ENCODE measurements around the gene ADI1. TPM values are rescaled to one million over a fixed set of nuclear protein-coding genes. Genes with fewer than 3 reads are reported as not detected.

ADI1 gene
- total RNA-seq, 4 donors from 2014 or later, result 40.2 to 98.6 (median 92.3) TPM

DNA sequence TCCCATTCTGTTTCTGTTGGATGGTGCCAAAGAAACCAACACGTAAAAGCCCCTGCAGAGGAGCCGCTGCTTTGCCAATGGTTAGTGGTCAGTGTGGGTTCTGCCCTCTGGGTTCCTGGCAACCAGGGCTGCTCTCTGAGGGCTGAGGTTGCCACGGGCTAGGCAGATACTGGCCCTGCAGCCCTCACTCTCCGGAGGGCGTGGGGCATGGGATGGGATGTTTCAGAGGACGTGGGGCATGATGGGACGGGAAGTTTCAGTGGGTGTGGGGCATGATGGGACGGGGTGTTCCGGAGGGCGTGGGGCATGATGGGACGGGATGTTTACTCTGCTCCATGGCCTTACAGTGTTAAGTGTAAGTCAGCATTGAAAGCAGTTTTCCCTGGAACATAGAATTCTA, 34.2 kb downstream of the ADI1 start:
- DNase-seq, result no peak

DNA sequence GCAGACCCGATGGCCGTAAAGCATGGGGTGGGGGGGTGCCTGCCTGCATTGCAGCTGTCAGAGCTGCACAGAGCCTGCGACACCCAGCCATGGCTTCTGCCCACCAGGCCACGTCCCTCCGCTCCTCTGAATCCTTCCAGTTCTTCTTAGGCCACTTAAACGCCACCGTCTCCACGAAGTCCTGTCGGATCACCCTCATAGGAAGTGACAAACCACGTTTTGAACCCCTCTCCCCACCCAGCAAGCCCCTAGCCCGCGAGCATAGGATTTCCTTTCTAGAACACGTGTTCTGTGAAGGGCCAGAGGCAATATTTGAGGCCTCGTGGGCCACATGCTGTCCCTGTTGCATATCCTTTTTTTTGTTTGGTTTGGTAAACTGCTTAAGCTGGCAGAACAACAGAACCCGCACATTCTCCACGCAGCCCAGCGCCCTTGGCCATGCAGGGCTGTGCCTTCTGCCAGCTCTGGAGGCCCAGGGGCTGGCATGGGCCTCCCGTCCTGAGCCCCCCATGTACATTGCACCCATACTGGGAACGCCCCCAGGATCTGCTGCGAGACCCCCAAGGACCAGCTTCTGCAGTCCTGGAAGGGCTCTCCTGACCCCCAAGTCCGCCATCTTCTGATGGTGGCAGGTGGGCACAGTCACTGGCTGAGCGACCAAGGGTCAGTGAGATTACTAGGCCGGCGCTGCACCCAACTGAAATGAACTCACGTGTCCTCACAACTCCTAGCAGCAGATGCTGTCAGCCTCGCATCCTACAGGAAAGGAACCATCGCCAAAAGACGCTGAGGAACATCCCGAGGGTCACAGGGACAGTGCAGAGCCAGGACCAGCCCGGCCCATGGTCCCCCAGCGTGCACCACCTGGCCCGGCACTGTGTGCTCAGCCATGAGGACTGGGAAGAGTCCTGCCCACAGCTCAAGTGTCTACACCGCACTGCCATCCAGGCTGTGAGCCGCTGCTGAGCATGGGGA, 35.1 kb downstream of the ADI1 start:
- H3K27ac ChIP-seq, result no peak overlapping the region
- H3K36me3 ChIP-seq, result peaks cover 0 to 11% of the 10 kb centered on the region in 2 donors
- in situ Hi-C loops (cut with MboI; ENCODE audit: low sequenced_read_pairs in 4 of 4), result no loop called here
- H3K4me1 ChIP-seq, result peaks cover 4 to 12% of the 10 kb centered on the region in 2 donors
- intact Hi-C loops (cut with DNase I; ENCODE audit: low total_unique reads), result no loop called here
- DNase-seq (no peak), ATAC-seq (no peak)
- no peaks in the 10 kb centered on the region for H3K27me3 ChIP-seq
- no peaks in the 10 kb centered on the region for H3K9me3 ChIP-seq
- H3K4me3 ChIP-seq, result no peak overlapping the region
- TF ChIP-seq POLR2A (IDR thresholded peaks at IDR 0.05), result no peak
- TF ChIP-seq, protein P1, sequence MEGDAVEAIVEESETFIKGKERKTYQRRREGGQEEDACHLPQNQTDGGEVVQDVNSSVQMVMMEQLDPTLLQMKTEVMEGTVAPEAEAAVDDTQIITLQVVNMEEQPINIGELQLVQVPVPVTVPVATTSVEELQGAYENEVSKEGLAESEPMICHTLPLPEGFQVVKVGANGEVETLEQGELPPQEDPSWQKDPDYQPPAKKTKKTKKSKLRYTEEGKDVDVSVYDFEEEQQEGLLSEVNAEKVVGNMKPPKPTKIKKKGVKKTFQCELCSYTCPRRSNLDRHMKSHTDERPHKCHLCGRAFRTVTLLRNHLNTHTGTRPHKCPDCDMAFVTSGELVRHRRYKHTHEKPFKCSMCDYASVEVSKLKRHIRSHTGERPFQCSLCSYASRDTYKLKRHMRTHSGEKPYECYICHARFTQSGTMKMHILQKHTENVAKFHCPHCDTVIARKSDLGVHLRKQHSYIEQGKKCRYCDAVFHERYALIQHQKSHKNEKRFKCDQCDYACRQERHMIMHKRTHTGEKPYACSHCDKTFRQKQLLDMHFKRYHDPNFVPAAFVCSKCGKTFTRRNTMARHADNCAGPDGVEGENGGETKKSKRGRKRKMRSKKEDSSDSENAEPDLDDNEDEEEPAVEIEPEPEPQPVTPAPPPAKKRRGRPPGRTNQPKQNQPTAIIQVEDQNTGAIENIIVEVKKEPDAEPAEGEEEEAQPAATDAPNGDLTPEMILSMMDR (IDR thresholded peaks at IDR 0.05 in 4 of 5, conservative IDR thresholded peaks at IDR 0.05 in 1 of 5), result no peak

More for the DNA sequence above, 34.2 kb downstream of the ADI1 start:
- in situ Hi-C loops (cut with MboI; ENCODE audit: low sequenced_read_pairs in 4 of 4) (no loop called here), intact Hi-C loops (cut with DNase I; ENCODE audit: low total_unique reads) (no loop called here)
- Histone ChIP-seq H3K27me3 (no peaks in the 10 kb centered on the region), H3K4me3 (no peak overlapping the region), H3K9me3 (no peaks in the 10 kb centered on the region), H3K27ac (no peak overlapping the region), H3K36me3 (peaks cover 0 to 5% of the 10 kb centered on the region in 2 donors), H3K4me1 (peaks cover 4 to 12% of the 10 kb centered on the region in 2 donors)
- TF ChIP-seq, protein P1 (IDR thresholded peaks at IDR 0.05 in 4 of 5, conservative IDR thresholded peaks at IDR 0.05 in 1 of 5), result no peak
- TF ChIP-seq POLR2A (IDR thresholded peaks at IDR 0.05), result no peak
- no peak for ATAC-seq

GRCh38 chr2:3483227-3483985, 35.9 kb downstream of the ADI1 start:
- Histone ChIP-seq H3K27me3 (no peaks in the 10 kb centered on the region), H3K4me3 (no peak overlapping the region), H3K9me3 (no peaks in the 10 kb centered on the region), H3K4me1 (peaks cover 4 to 12% of the 10 kb centered on the region in 2 donors), H3K27ac (no peak overlapping the region), H3K36me3 (peaks cover 0 to 18% of the 10 kb centered on the region in 2 donors)
- intact Hi-C loops (cut with DNase I; ENCODE audit: low total_unique reads) (no loop called here), in situ Hi-C loops (cut with MboI; ENCODE audit: low sequenced_read_pairs in 4 of 4) (no loop called here)
- DNase-seq (no peak), ATAC-seq (peak in 1 of 2 donors; percentile 27)
- TF ChIP-seq, protein P1 (IDR thresholded peaks at IDR 0.05 in 4 of 5, conservative IDR thresholded peaks at IDR 0.05 in 1 of 5), result no peak
- TF ChIP-seq POLR2A (IDR thresholded peaks at IDR 0.05), result no peak

GRCh38 chr2:3482363-3482821, 36.9 kb downstream of the ADI1 start:
- Histone ChIP-seq H3K36me3 (peaks cover 0 to 18% of the 10 kb centered on the region in 2 donors), H3K4me1 (peaks cover 0 to 5% of the 10 kb centered on the region in 2 donors), H3K9me3 (no peaks in the 10 kb centered on the region), H3K27ac (no peak overlapping the region), H3K27me3 (no peaks in the 10 kb centered on the region), H3K4me3 (no peak overlapping the region)
- ATAC-seq (no peak), DNase-seq (no peak)
- TF ChIP-seq, protein P1 (IDR thresholded peaks at IDR 0.05 in 4 of 5, conservative IDR thresholded peaks at IDR 0.05 in 1 of 5), result no peak
- TF ChIP-seq POLR2A (IDR thresholded peaks at IDR 0.05), result no peak
- in situ Hi-C loops (cut with MboI; ENCODE audit: low sequenced_read_pairs in 4 of 4) (no loop called here), intact Hi-C loops (cut with DNase I; ENCODE audit: low total_unique reads) (no loop called here)
